SK-N-SH treated with all-trans-retinoic acid at 6 μM for 48 hours (cell line): ENCODE measurements around the gene HDAC4.

Experiments
- ATAC-seq: fragments of 200-7000 bp; cut with Tn5 transposase; 3 replicates; pipeline ENCODE4 v1.9.1; 2020; ENCODE audit warnings: mild to moderate bottlenecking, moderate library complexity
- ARNTL ChIP-seq: fragments of 450-650 bp; formaldehyde crosslinking; IDR thresholded peaks from 2 replicates; pipeline ENCODE4 v1.5.0; 2020; ENCODE audit warnings: low read depth, mild to moderate bottlenecking, moderate library complexity, borderline replicate concordance
- CSDC2 ChIP-seq: fragments of 250-450 bp; sonication (Bioruptor Pico); IDR thresholded peaks from 2 replicates; pipeline ENCODE4 v1.5.0; 2020; ENCODE audit warnings: mild to moderate bottlenecking, moderate library complexity
- ESRRG ChIP-seq: fragments of 250-450 bp; sonication (Bioruptor Pico); IDR thresholded peaks from 2 replicates; pipeline ENCODE4 v1.6.1; 2021; ENCODE audit warnings: mild to moderate bottlenecking
- ISL1 ChIP-seq: fragments of 250-450 bp; sonication (Bioruptor Pico); IDR thresholded peaks from 2 replicates; pipeline ENCODE4 v2.1.2; 2022; ENCODE audit warnings: mild to moderate bottlenecking, moderate library complexity
- OSR1 ChIP-seq: fragments of 250-450 bp; sonication (Bioruptor Pico); IDR thresholded peaks from 2 replicates; pipeline ENCODE4 v1.8.0; 2022; ENCODE audit warnings: moderate library complexity, mild to moderate bottlenecking, inconsistent platforms
- PPARA ChIP-seq: fragments of 250-450 bp; sonication (Bioruptor Pico); IDR thresholded peaks from 2 replicates; pipeline ENCODE4 v1.5.0; 2020; ENCODE audit warnings: mild to moderate bottlenecking, borderline replicate concordance
- RARB ChIP-seq: fragments of 250-450 bp; sonication (Bioruptor Pico); IDR thresholded peaks from 2 replicates; pipeline ENCODE4 v1.8.0; 2021; ENCODE audit warnings: mild to moderate bottlenecking, moderate library complexity
- SNAI2 ChIP-seq: fragments of 250-450 bp; sonication (Bioruptor Pico); IDR thresholded peaks from 2 replicates; pipeline ENCODE4 v1.5.0; 2020; ENCODE audit warnings: mild to moderate bottlenecking, moderate library complexity
- TCF4 ChIP-seq: fragments of 250-450 bp; sonication (Bioruptor Pico); IDR thresholded peaks from 2 replicates; pipeline ENCODE4 v1.8.0; 2021; ENCODE audit warnings: mild to moderate bottlenecking, moderate library complexity, borderline replicate concordance
- ZFP3 ChIP-seq: fragments of 250-450 bp; sonication (Bioruptor Pico); IDR thresholded peaks from 2 replicates; pipeline ENCODE4 v1.5.0; 2020; ENCODE audit warnings: mild to moderate bottlenecking, moderate library complexity
- ZFP30 ChIP-seq: fragments of 450-650 bp; formaldehyde crosslinking; IDR thresholded peaks from 2 replicates; pipeline ENCODE4 v1.5.0; 2022; ENCODE audit warnings: mild to moderate bottlenecking, moderate library complexity
- ZNF565 ChIP-seq: fragments of 450-650 bp; formaldehyde crosslinking; conservative IDR thresholded peaks from 2 replicates; pipeline ENCODE4 v1.5.0; 2020; ENCODE audit warnings: low read depth, mild to moderate bottlenecking, moderate library complexity
- ZNF70 ChIP-seq: fragments of 450-650 bp; formaldehyde crosslinking; IDR thresholded peaks from 2 replicates; pipeline ENCODE4 v1.5.0; 2020; ENCODE audit warnings: mild to moderate bottlenecking, moderate library complexity
- ZNF8 ChIP-seq: fragments of 450-650 bp; formaldehyde crosslinking; IDR thresholded peaks from 2 replicates; pipeline ENCODE4 v1.5.0; 2020; ENCODE audit warnings: mild to moderate bottlenecking, moderate library complexity
- TF ChIP-seq, protein P1 (sequence below): fragments of 250-450 bp; sonication (Bioruptor Pico); IDR thresholded peaks from 2 replicates; pipeline ENCODE4 v1.8.0; 2020; ENCODE audit warnings: mild to moderate bottlenecking, moderate library complexity, borderline replicate concordance
- TF ChIP-seq, protein P2 (sequence below): fragments of 250-450 bp; sonication (Bioruptor Pico); IDR thresholded peaks from 2 replicates; pipeline ENCODE4 v1.8.0; 2021; ENCODE audit warnings: low read depth, mild to moderate bottlenecking, moderate library complexity, borderline replicate concordance
- TF ChIP-seq, protein P3 (sequence below): fragments of 250-450 bp; sonication (Bioruptor Pico); IDR thresholded peaks from 2 replicates; pipeline ENCODE4 v1.5.0; 2020; ENCODE audit warnings: mild to moderate bottlenecking, moderate library complexity
- TF ChIP-seq, protein P4 (sequence below): fragments of 250-450 bp; sonication (Bioruptor Pico); IDR thresholded peaks from 2 replicates; pipeline ENCODE4 v1.5.1; 2021; ENCODE audit warnings: mild to moderate bottlenecking, moderate library complexity

The HDAC4 gene

DNA sequence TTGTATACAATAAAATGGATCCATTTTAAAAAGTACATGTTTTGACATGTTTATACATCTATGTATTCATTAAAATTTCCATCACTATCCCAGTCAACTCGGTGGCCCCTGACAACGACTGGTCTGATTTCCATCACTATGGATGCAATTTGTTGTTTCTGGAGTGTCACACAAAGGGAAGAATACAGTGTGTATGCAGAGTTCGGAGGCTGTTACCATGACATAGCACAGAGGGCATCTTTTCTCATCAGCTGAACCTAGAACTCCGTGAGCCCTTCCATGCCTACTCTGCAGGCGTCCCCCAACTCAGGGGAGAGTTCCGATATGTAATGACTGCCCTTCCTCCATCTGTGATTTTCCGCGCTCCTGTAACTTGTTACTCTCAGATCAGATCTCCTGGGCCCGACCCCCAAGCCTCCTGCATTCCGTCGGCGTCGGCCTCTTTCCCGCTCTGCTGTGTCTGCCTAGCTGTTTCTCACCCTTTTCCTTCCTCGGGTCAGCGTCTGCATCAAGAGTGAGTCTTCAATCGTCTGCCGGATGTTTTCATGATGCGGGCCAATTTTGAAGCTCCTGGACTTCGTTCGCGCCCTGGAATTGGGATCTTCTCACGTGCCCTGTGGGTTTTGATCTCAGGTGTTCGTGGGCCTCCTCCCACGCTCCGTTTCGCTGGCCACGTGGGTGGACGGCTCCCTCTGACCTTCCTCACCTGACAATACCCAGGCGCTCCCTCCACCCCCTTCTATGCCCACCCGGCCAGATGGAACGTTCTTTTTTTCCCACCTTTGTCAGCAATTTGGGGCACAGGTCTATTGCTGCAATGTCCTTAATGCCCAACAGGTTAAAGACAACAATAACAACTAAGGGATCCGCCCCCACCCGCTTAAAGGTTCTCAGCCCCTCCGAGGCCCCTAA, 391.9 kb downstream of the HDAC4 start:
- TF ChIP-seq CSDC2 (CRISPR knock-in tag): no peak
- no peak for ATAC-seq

DNA sequence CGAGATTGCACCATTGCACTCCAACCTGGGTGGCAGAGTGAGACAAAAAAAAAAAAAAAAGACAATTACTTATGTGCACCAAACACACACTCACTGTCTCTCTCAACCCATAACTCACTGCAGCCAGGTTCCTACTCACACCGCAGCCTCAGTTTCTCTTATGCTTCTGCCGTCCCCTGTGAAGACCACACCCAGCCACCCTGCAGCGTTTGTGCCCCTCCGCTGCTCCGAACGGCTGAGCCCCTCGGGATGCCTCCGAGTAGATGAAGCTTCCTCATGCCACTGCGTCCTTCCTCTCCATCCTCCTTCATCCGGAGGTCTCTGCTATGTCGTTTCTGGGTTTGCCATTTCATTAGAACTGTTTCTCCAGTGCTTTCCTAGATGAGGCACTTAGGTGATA, 392.8 kb downstream of the HDAC4 start:
- TF ChIP-seq, protein P1, sequence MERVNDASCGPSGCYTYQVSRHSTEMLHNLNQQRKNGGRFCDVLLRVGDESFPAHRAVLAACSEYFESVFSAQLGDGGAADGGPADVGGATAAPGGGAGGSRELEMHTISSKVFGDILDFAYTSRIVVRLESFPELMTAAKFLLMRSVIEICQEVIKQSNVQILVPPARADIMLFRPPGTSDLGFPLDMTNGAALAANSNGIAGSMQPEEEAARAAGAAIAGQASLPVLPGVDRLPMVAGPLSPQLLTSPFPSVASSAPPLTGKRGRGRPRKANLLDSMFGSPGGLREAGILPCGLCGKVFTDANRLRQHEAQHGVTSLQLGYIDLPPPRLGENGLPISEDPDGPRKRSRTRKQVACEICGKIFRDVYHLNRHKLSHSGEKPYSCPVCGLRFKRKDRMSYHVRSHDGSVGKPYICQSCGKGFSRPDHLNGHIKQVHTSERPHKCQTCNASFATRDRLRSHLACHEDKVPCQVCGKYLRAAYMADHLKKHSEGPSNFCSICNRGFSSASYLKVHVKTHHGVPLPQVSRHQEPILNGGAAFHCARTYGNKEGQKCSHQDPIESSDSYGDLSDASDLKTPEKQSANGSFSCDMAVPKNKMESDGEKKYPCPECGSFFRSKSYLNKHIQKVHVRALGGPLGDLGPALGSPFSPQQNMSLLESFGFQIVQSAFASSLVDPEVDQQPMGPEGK (CRISPR knock-in tag): no peak
- no peak for TF ChIP-seq OSR1 (CRISPR knock-in tag)
- TF ChIP-seq TCF4: no peak
- TF ChIP-seq ESRRG (CRISPR knock-in tag): no peak
- TF ChIP-seq ARNTL (CRISPR knock-in tag): no peak
- TF ChIP-seq ZNF8 (CRISPR knock-in tag): no peak
- no peak for TF ChIP-seq ZNF565 (CRISPR knock-in tag)
- TF ChIP-seq ISL1: no peak
- no peak for TF ChIP-seq ZFP30
- TF ChIP-seq, protein P2, sequence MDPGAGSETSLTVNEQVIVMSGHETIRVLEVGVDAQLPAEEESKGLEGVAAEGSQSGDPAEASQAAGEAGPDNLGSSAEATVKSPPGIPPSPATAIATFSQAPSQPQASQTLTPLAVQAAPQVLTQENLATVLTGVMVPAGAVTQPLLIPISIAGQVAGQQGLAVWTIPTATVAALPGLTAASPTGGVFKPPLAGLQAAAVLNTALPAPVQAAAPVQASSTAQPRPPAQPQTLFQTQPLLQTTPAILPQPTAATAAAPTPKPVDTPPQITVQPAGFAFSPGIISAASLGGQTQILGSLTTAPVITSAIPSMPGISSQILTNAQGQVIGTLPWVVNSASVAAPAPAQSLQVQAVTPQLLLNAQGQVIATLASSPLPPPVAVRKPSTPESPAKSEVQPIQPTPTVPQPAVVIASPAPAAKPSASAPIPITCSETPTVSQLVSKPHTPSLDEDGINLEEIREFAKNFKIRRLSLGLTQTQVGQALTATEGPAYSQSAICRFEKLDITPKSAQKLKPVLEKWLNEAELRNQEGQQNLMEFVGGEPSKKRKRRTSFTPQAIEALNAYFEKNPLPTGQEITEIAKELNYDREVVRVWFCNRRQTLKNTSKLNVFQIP (CRISPR knock-in tag): no peak
- TF ChIP-seq ZFP3 (CRISPR knock-in tag): no peak
- TF ChIP-seq PPARA (CRISPR knock-in tag): no peak
- TF ChIP-seq SNAI2 (CRISPR knock-in tag): no peak
- TF ChIP-seq, protein P3, sequence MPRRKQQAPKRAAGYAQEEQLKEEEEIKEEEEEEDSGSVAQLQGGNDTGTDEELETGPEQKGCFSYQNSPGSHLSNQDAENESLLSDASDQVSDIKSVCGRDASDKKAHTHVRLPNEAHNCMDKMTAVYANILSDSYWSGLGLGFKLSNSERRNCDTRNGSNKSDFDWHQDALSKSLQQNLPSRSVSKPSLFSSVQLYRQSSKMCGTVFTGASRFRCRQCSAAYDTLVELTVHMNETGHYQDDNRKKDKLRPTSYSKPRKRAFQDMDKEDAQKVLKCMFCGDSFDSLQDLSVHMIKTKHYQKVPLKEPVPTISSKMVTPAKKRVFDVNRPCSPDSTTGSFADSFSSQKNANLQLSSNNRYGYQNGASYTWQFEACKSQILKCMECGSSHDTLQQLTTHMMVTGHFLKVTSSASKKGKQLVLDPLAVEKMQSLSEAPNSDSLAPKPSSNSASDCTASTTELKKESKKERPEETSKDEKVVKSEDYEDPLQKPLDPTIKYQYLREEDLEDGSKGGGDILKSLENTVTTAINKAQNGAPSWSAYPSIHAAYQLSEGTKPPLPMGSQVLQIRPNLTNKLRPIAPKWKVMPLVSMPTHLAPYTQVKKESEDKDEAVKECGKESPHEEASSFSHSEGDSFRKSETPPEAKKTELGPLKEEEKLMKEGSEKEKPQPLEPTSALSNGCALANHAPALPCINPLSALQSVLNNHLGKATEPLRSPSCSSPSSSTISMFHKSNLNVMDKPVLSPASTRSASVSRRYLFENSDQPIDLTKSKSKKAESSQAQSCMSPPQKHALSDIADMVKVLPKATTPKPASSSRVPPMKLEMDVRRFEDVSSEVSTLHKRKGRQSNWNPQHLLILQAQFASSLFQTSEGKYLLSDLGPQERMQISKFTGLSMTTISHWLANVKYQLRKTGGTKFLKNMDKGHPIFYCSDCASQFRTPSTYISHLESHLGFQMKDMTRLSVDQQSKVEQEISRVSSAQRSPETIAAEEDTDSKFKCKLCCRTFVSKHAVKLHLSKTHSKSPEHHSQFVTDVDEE: no peak
- no peak for TF ChIP-seq ZNF70
- no peak for TF ChIP-seq RARB (CRISPR knock-in tag)
- TF ChIP-seq, protein P4, sequence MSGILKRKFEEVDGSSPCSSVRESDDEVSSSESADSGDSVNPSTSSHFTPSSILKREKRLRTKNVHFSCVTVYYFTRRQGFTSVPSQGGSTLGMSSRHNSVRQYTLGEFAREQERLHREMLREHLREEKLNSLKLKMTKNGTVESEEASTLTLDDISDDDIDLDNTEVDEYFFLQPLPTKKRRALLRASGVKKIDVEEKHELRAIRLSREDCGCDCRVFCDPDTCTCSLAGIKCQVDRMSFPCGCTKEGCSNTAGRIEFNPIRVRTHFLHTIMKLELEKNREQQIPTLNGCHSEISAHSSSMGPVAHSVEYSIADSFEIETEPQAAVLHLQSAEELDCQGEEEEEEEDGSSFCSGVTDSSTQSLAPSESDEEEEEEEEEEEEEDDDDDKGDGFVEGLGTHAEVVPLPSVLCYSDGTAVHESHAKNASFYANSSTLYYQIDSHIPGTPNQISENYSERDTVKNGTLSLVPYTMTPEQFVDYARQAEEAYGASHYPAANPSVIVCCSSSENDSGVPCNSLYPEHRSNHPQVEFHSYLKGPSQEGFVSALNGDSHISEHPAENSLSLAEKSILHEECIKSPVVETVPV: no peak

DNA sequence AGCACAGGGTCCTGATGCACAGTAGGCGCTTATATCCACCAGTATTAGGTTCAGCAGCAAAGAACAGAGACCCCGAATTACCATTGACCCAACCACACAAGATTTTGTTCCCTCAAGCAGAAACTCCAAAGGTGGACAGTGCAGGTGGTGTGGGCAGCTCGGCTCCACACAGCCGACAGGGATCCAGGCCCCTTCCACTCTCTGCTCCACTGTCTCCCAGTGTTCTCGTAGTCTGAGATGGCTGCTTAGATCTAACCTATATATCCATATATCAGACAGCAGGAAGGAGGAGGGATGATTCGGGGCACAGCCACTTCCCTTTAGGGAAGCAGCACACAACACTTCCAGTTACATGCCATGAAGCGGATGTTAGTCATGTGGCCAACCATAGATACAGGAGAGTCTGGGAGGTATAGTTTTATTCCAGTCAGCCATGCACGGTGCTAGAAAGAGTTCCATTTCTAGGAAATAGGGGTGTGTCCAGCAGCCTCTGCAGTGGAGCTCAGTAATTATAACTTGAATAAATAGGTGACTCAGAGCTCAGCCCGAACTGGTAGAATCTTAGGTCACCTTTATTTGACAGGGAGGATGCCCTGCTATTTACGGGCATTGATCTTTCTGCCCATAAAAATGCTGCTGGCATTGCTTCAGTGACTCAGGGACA, 394.1 kb downstream of the HDAC4 start:
- TF ChIP-seq, protein P2 (CRISPR knock-in tag): no peak
- TF ChIP-seq, protein P4: no peak
- TF ChIP-seq ISL1 (no peak), ZFP30 (no peak), ZNF8 (CRISPR knock-in tag) (no peak), CSDC2 (CRISPR knock-in tag) (no peak)
- TF ChIP-seq, protein P1 (CRISPR knock-in tag): no peak
- no peak for ATAC-seq

More for the DNA sequence above, 392.8 kb downstream of the HDAC4 start:
- no peak for ATAC-seq
